GM23248 (cell line): ENCODE data around the gene ZC3H18. TPM values are rescaled to one million over a fixed set of nuclear protein-coding genes. Genes with fewer than 3 reads are reported as not detected.

ENCODE experiments used
- DNase-seq: peaks from one replicate; pipeline ENCODE4 v3.0.0-alpha.2; 2015
- H2AFZ ChIP-seq: fragments of 200-600 bp; sonication (generic); 2 replicates; pipeline ENCODE4 v1.6.1; 2016; ENCODE audit warnings: antibody characterized with exemption
- H3F3A ChIP-seq: fragments of 200-600 bp; sonication (generic); 2 replicates; pipeline ENCODE4 v1.6.1; 2016; ENCODE audit warnings: mild to moderate bottlenecking, antibody characterized with exemption, mixed run types; ENCODE audit not compliant: insufficient read depth
- H3K27ac ChIP-seq: fragments of 200-600 bp; sonication (generic); 2 replicates; pipeline ENCODE4 v1.5.1; 2016; ENCODE audit warnings: mild to moderate bottlenecking
- H3K27me3 ChIP-seq: fragments of 200-600 bp; sonication (generic); replicated peaks from 2 replicates; pipeline ENCODE4 v1.6.1; 2016; ENCODE audit warnings: mild to moderate bottlenecking; ENCODE audit not compliant: insufficient read depth
- H3K36me3 ChIP-seq: fragments of 200-600 bp; sonication (generic); 2 replicates; pipeline ENCODE4 v1.6.1; 2016; ENCODE audit warnings: low read depth, mild to moderate bottlenecking
- H3K4me1 ChIP-seq: fragments of 200-600 bp; sonication (generic); 2 replicates; pipeline ENCODE4 v1.6.1; 2016; ENCODE audit warnings: mild to moderate bottlenecking; ENCODE audit not compliant: insufficient read depth
- H3K4me2 ChIP-seq: fragments of 200-600 bp; sonication (generic); one replicate; pipeline ENCODE4 v1.6.1; 2016; ENCODE audit warnings: mild to moderate bottlenecking; ENCODE audit not compliant: unreplicated experiment
- H3K4me3 ChIP-seq: fragments of 200-600 bp; sonication (generic); 2 replicates; pipeline ENCODE4 v1.5.1; 2016; ENCODE audit warnings: mild to moderate bottlenecking
- H3K79me2 ChIP-seq: fragments of 200-600 bp; sonication (generic); 2 replicates; pipeline ENCODE4 v1.6.1; 2016; ENCODE audit warnings: mild to moderate bottlenecking; ENCODE audit not compliant: insufficient read depth
- H3K9ac ChIP-seq: fragments of 200-600 bp; sonication (generic); 2 replicates; pipeline ENCODE4 v1.6.1; 2016; ENCODE audit warnings: mild to moderate bottlenecking
- H3K9me2 ChIP-seq: fragments of 200-600 bp; sonication (generic); 2 replicates; pipeline ENCODE4 v1.6.1; 2016; ENCODE audit warnings: mixed run types, mild to moderate bottlenecking, moderate library complexity; ENCODE audit not compliant: insufficient read depth
- H3K9me3 ChIP-seq: fragments of 200-600 bp; sonication (generic); one replicate; pipeline ENCODE4 v1.6.1; 2017; ENCODE audit warnings: low read depth
- H4K20me1 ChIP-seq: fragments of 200-600 bp; sonication (generic); 2 replicates; pipeline ENCODE4 v1.6.0; 2016; ENCODE audit not compliant: insufficient read depth
- EZH2 ChIP-seq: fragments of 200-600 bp; sonication (generic); IDR thresholded peaks from 2 replicates; pipeline ENCODE4 v1.6.1; 2018; ENCODE audit warnings: antibody characterized with exemption, mild to moderate bottlenecking; ENCODE audit not compliant: insufficient read depth, poor library complexity, severe bottlenecking
- EZH2phosphoT487 ChIP-seq: fragments of 200-600 bp; sonication (generic); IDR thresholded peaks from 2 replicates; pipeline ENCODE4 v1.6.1; 2018; ENCODE audit warnings: antibody characterized with exemption, moderate library complexity, mild to moderate bottlenecking, low read depth; ENCODE audit not compliant: insufficient read depth
- WGBS, 2 experiments: methylation state at CpG; one replicate each; pipeline ENCODE4 v1.1.6; 2015 to 2017; ENCODE audit warnings: low lambda C conversion rate in 2 of 2, low coverage in 1 of 2; ENCODE audit errors: missing lambda C conversion rate in 2 of 2; 5-methylcytosine and 5-hydroxymethylcytosine counted together
- in situ Hi-C: fragments of 300-500 bp; cut with MboI; formaldehyde crosslinking; loops from 2 replicates; pipeline ENCODE4 v1.15.0; 2020
- polyA plus RNA-seq: library from polyadenylated mRNA; unstranded; fragments of >200 nt; fragmentation: Nextera tagmentation; extraction: Ambion mirVana; gene quantifications from 2 replicates; pipeline ENCODE4 v1.2.1, GENCODE V29; 2016
- total RNA-seq: library from RNA; depleted of rRNA; stranded (reverse); fragments of >200 nt; shearing (Covaris generic); gene quantifications from 2 replicates; pipeline ENCODE4 v1.2.3, GENCODE V29; 2014

ZC3H18 gene
- total and polyA plus RNA-seq, 2 experiments from 2014 or later = 9.7 to 24.9 TPM

GRCh38 chr16:88529596-88529995, 40.6 kb upstream of the ZC3H18 start:
- Histone ChIP-seq H3K9me2 (no peaks in the 10 kb centered on the region), H3K4me3 (no peak overlapping the region), H3K36me3 (no peaks in the 10 kb centered on the region), H3K27me3 (no peaks in the 10 kb centered on the region), H3K9me3 (no peaks in the 10 kb centered on the region), H3F3A (no peaks in the 10 kb centered on the region), H2AFZ (no peak overlapping the region), H4K20me1 (no peaks in the 10 kb centered on the region), H3K4me2 (no peak overlapping the region), H3K79me2 (no peaks in the 10 kb centered on the region), H3K27ac (no peak overlapping the region), H3K4me1 (no peaks in the 10 kb centered on the region), H3K9ac (no peak overlapping the region)
- 93 to 94% methylated on average over 9 of the region's 9 CpGs for WGBS, 2 experiments
- DNase-seq = no peak
- in situ Hi-C loops = loop anchor here (10.0 kb wide), 1 partner anchor 75 kb away; the partner anchor contains the start of gene ZFPM1
- TF ChIP-seq EZH2 (no peak), EZH2phosphoT487 (no peak)

DNA sequence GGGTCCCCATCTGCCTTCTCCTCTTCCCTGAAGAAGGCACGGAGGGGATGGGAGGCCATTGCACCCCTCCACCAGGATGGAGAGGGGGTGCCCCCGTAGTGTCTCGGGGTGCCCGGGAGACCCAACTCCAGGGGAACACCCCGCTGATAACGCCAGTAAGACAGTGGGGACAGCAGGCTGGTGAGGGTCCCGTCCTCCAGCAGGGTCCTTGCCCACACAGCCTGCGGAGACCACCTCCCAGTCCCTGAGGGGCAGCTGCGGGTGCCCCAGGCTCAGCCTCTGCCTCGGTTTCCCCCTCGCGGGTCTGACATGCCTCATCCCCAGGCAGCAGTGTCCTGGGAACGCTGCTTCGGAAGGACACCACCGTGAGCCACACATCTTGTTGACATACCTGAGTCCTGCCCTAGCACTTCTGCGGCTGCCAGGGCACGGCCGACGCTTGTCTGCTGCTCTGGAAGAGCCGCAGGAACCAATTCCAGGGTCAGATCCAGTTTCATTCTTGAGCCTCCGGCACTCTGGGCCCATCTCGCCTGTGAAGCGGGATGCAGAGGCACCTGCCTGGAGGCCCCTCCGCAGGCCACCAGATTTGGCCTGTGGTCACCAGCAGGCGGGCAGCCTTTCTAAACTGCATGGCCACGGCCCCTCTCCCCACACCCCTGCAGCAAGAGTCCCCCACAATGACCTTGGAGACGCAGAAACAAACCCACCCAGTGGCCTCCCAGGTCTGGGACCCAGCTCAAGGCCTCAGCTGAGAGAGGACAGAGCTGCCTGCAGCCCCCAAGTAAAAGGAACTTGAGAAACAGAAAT, 39.9 kb upstream of the ZC3H18 start:
- H3K4me2 ChIP-seq = no peak overlapping the region
- H3K9me2 ChIP-seq = no peaks in the 10 kb centered on the region
- H3K4me1 ChIP-seq = peaks cover 4% of the 10 kb centered on the region
- no peak overlapping the region for H3K27ac ChIP-seq
- H3K9me3 ChIP-seq = no peaks in the 10 kb centered on the region
- H3K79me2 ChIP-seq = no peaks in the 10 kb centered on the region
- no peak overlapping the region for H3K4me3 ChIP-seq
- no peaks in the 10 kb centered on the region for H3F3A ChIP-seq
- no peak overlapping the region for H3K9ac ChIP-seq
- no peaks in the 10 kb centered on the region for H4K20me1 ChIP-seq
- in situ Hi-C loops = no loop called here
- no peak overlapping the region for H2AFZ ChIP-seq
- no peak for DNase-seq
- 90 to 91% methylated on average over 17 to 27 of the region's 27 CpGs for WGBS, 2 experiments
- H3K27me3 ChIP-seq = no peaks in the 10 kb centered on the region
- no peaks in the 10 kb centered on the region for H3K36me3 ChIP-seq
- TF ChIP-seq EZH2phosphoT487 (no peak), EZH2 (no peak)

DNA sequence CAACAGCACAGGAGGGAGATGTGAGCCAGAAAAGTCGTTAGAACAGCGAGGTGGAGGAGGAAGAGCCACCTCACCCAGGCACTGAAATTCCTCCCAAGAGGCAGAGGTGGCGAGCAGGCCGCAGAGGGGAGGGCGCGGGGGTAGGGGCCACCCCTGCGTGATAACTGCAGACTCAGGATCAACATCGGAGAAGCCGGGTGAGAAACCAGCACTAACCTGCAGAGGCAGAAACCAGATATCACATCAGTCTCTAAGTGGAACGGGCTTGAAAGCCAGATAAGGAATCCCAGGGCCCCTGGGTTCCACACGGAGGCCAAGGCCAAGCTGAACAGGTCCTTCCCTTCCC, 39.4 kb upstream of the ZC3H18 start:
- H3K4me2 ChIP-seq = no peak overlapping the region
- no peaks in the 10 kb centered on the region for H3K9me2 ChIP-seq
- DNase-seq = no peak
- no peak overlapping the region for H2AFZ ChIP-seq
- no peaks in the 10 kb centered on the region for H4K20me1 ChIP-seq
- H3K36me3 ChIP-seq = no peaks in the 10 kb centered on the region
- H3K9me3 ChIP-seq = no peaks in the 10 kb centered on the region
- no peak overlapping the region for H3K27ac ChIP-seq
- no peaks in the 10 kb centered on the region for H3K79me2 ChIP-seq
- H3F3A ChIP-seq = no peaks in the 10 kb centered on the region
- H3K9ac ChIP-seq = no peak overlapping the region
- no peaks in the 10 kb centered on the region for H3K27me3 ChIP-seq
- H3K4me3 ChIP-seq = no peak overlapping the region
- 87 to 88% methylated on average over 8 to 11 of the region's 11 CpGs for WGBS, 2 experiments
- TF ChIP-seq EZH2phosphoT487 = no peak
- TF ChIP-seq EZH2 = no peak
- H3K4me1 ChIP-seq = peaks cover 5% of the 10 kb centered on the region
- in situ Hi-C loops = no loop called here

- H3F3A ChIP-seq = 0 out of 2 replicates have a peak, but pooled peaks cover 1% of the 10 kb centered on the region
- H3K4me3 ChIP-seq = no peak overlapping the region
- no peak overlapping the region for H3K4me2 ChIP-seq
- no peak overlapping the region for H3K9ac ChIP-seq
- DNase-seq = no peak
- peaks cover 5% of the 10 kb centered on the region for H3K4me1 ChIP-seq
- 93 to 94% methylated on average over 11 to 12 of the region's 12 CpGs for WGBS, 2 experiments
- no peaks in the 10 kb centered on the region for H3K36me3 ChIP-seq
- no peak overlapping the region for H2AFZ ChIP-seq
- H3K9me2 ChIP-seq = no peaks in the 10 kb centered on the region
- no peak overlapping the region for H3K27ac ChIP-seq
- no peaks in the 10 kb centered on the region for H3K9me3 ChIP-seq
- H3K27me3 ChIP-seq = no peaks in the 10 kb centered on the region
- no peaks in the 10 kb centered on the region for H3K79me2 ChIP-seq
- no peaks in the 10 kb centered on the region for H4K20me1 ChIP-seq
- in situ Hi-C loops = no loop called here
- TF ChIP-seq EZH2 = no peak
- TF ChIP-seq EZH2phosphoT487 = no peak
Observed at GRCh38 chr16:88531346-88531745, 38.9 kb upstream of the ZC3H18 start.
